MCF 10A (cell line): ENCODE results near the gene RNF144B. TPM values are rescaled to one million over a fixed set of nuclear protein-coding genes. Genes with fewer than 3 reads are reported as not detected.
A peak's percentile ranks its signal among the peaks of the same experiment; 100 is the strongest.

ENCODE experiments used
- BruUV-seq: library from RNA; stranded (reverse); fragments of 400-500 nt; replicated peaks from 2 replicates; lab custom pipeline; 2021; lab: Mats Ljungman, UMichigan
- CTCF ChIA-PET: fragments of 300-600 bp; sonication (Branson Sonifier 250); formaldehyde crosslinking; extraction: SDS; loops from one replicate; lab custom pipeline; 2021; ENCODE audit warnings: antibody characterized with exemption, inconsistent platforms; lab: Yijun Ruan, JAX
- POLR2A ChIA-PET: fragments of 300-600, 350-650 bp; sonication (Branson Sonifier 250); formaldehyde crosslinking; extraction: SDS; loops from one replicate; lab custom pipeline; 2020; ENCODE audit warnings: antibody characterized with exemption, inconsistent platforms; lab: Yijun Ruan, JAX
- DNase-seq: peaks from one replicate; pipeline ENCODE4 v3.0.0-alpha.2; 2018; ENCODE audit not compliant: unreplicated experiment
- H3K27ac Mint-ChIP-seq: one replicate; pipeline ENCODE4 v1.8.0; 2022; ENCODE audit warnings: mild to moderate bottlenecking, low read depth, mixed read lengths; ENCODE audit not compliant: unreplicated experiment
- H3K27me3 Mint-ChIP-seq: one replicate; pipeline ENCODE4 v1.8.0; 2022; ENCODE audit warnings: mixed read lengths; ENCODE audit not compliant: insufficient read depth, unreplicated experiment
- H3K36me3 Mint-ChIP-seq: one replicate; pipeline ENCODE4 v1.8.0; 2022; ENCODE audit warnings: mild to moderate bottlenecking, moderate library complexity, mixed read lengths; ENCODE audit not compliant: insufficient read depth, unreplicated experiment
- H3K4me1 Mint-ChIP-seq: one replicate; pipeline ENCODE4 v1.8.0; 2022; ENCODE audit warnings: mixed read lengths; ENCODE audit not compliant: insufficient read depth, unreplicated experiment
- H3K4me3 Mint-ChIP-seq: one replicate; pipeline ENCODE4 v1.8.0; 2022; ENCODE audit warnings: mild to moderate bottlenecking, moderate library complexity, mixed read lengths; ENCODE audit not compliant: unreplicated experiment
- H3K9me3 Mint-ChIP-seq: one replicate; pipeline ENCODE4 v1.8.0; 2022; ENCODE audit warnings: mixed read lengths; ENCODE audit not compliant: unreplicated experiment
- CTCF ChIP-seq: fragments of 200-600 bp; IDR thresholded peaks from one replicate; pipeline ENCODE4 v1.8.0; 2022; ENCODE audit warnings: antibody characterized with exemption, mild to moderate bottlenecking; ENCODE audit not compliant: unreplicated experiment
- intact Hi-C: fragments of 100-400 bp; cut with micrococcal nuclease; formaldehyde crosslinking; loops from 2 replicates; pipeline ENCODE4 v1.14.1; 2022
- total RNA-seq: library from RNA; stranded (reverse); gene quantifications from 2 replicates; pipeline ENCODE4 v1.2.3, GENCODE V29; 2022

Gene RNF144B
- total RNA-seq, 1 experiment from 2014 or later = 57.9 TPM

GRCh38 chr6:18471232-18471964 is 84.2 kb downstream of the RNF144B start:
- ChIA-PET POLR2A (no interaction called here), CTCF (interaction anchor here (0.7 to 1.0 kb wide), 2 partner anchors 19 to 32 kb away, joined by 3 to 4 read pairs; no protein-coding TSS in a partner anchor)
- H3K36me3 Mint-ChIP-seq = peaks cover 43% of the 10 kb centered on the region
- intact Hi-C loops = no loop called here
- no TSS peak for BruUV-seq
- no peaks in the 10 kb centered on the region for H3K27me3 Mint-ChIP-seq
- H3K27ac Mint-ChIP-seq = no peak overlapping the region
- H3K9me3 Mint-ChIP-seq = no peaks in the 10 kb centered on the region
- DNase-seq = no peak
- no peak overlapping the region for H3K4me3 Mint-ChIP-seq
- H3K4me1 Mint-ChIP-seq = no peaks in the 10 kb centered on the region
- no peak for TF ChIP-seq CTCF

- Mint-ChIP-seq H3K27me3 (no peaks in the 10 kb centered on the region), H3K36me3 (peaks cover 27% of the 10 kb centered on the region), H3K9me3 (no peaks in the 10 kb centered on the region), H3K4me1 (peaks cover 11% of the 10 kb centered on the region), H3K4me3 (no peak overlapping the region), H3K27ac (no peak overlapping the region)
- no TSS peak for BruUV-seq
- intact Hi-C loops = no loop called here
- no peak for TF ChIP-seq CTCF
- POLR2A ChIA-PET = interaction anchor here (0.5 to 2.1 kb wide), 3 partner anchors 15 to 1280 kb away, joined by 3 to 7 read pairs (median 4); no protein-coding TSS in a partner anchor
- no peak for DNase-seq
- CTCF ChIA-PET = interaction anchor here (0.6 kb wide), 1 partner anchor 8 kb away, joined by 4 read pairs; no protein-coding TSS in a partner anchor
These were observed 85.8 kb downstream of the RNF144B start for GRCh38 chr6:18472941-18473340.

GRCh38 chr6:18473755-18474154 is 86.6 kb downstream of the RNF144B start:
- ChIA-PET POLR2A (interaction anchor here (0.6 to 2.1 kb wide), 4 partner anchors 15 to 1280 kb away, joined by 3 to 7 read pairs (median 3); no protein-coding TSS in a partner anchor), CTCF (interaction anchor here (0.6 kb wide), 1 partner anchor 614 kb away, joined by 3 read pairs; no protein-coding TSS in a partner anchor)
- TF ChIP-seq CTCF = no peak
- Mint-ChIP-seq H3K4me1 (peaks cover 13% of the 10 kb centered on the region), H3K4me3 (no peak overlapping the region), H3K9me3 (no peaks in the 10 kb centered on the region), H3K27me3 (no peaks in the 10 kb centered on the region), H3K36me3 (peaks cover 24% of the 10 kb centered on the region), H3K27ac (no peak overlapping the region)
- no peak for DNase-seq
- intact Hi-C loops = no loop called here
- no TSS peak for BruUV-seq

GRCh38 chr6:18477301-18477941 is 90.3 kb downstream of the RNF144B start:
- BruUV-seq = no TSS peak

More at GRCh38 chr6:18477301-18477941, 90.3 kb downstream of the RNF144B start:
- H3K36me3 Mint-ChIP-seq = peaks cover 3% of the 10 kb centered on the region
- peak overlapping the region; percentile 3 for H3K27ac Mint-ChIP-seq
- peaks cover 13% of the 10 kb centered on the region for H3K4me1 Mint-ChIP-seq
- intact Hi-C loops = no loop called here
- CTCF ChIA-PET = interaction anchor here (0.6 to 1.0 kb wide), 4 partner anchors 9 to 1326 kb away, joined by 3 to 6 read pairs (median 4); no protein-coding TSS in a partner anchor
- no peaks in the 10 kb centered on the region for H3K27me3 Mint-ChIP-seq
- no peaks in the 10 kb centered on the region for H3K9me3 Mint-ChIP-seq
- no peak for TF ChIP-seq CTCF
- no peak overlapping the region for H3K4me3 Mint-ChIP-seq
- no peak for DNase-seq
- POLR2A ChIA-PET = interaction anchor here (0.7 to 2.1 kb wide), 2 partner anchors 11 to 43 kb away, joined by 4 to 5 read pairs; no protein-coding TSS in a partner anchor
